NCI-H748 treated with DMSO at 0.1 percent for 48 hours (cell line): ENCODE data around the gene GPR137C.

Experiments
- DNase-seq: peaks from one replicate; lab custom pipeline; 2025; lab: John Stamatoyannopoulos, UW

Gene GPR137C

GRCh38 chr14:52683985-52684520 lies 131.4 kb downstream of the GPR137C start:
- DNase-seq = no peak

- DNase-seq = no peak
Measured at GRCh38 chr14:52686176-52686575, 133.5 kb downstream of the GPR137C start.
